GM12873 (cell line): ENCODE data around the gene THRB.

Experiments
- CTCF ChIP-seq: IDR thresholded peaks from 2 replicates; pipeline ENCODE4 v1.5.1; 2012; ENCODE audit warnings: low read depth, mild to moderate bottlenecking, moderate library complexity, low read length, control low read depth; ENCODE audit not compliant: insufficient read depth; ENCODE audit errors: missing control alignments

Gene THRB

GRCh38 chr3:24388611-24389010 lies 106.0 kb downstream of the THRB start:
- TF ChIP-seq CTCF = no peak

- TF ChIP-seq CTCF = no peak
Measured at GRCh38 chr3:24388159-24388558, 106.5 kb downstream of the THRB start.

- TF ChIP-seq CTCF = no peak
Measured at GRCh38 chr3:24387493-24387892, 107.2 kb downstream of the THRB start.

GRCh38 chr3:24387000-24387399 lies 107.7 kb downstream of the THRB start:
- no peak for TF ChIP-seq CTCF

GRCh38 chr3:24386458-24386857 lies 108.2 kb downstream of the THRB start:
- no peak for TF ChIP-seq CTCF

GRCh38 chr3:24385012-24385615 lies 109.5 kb downstream of the THRB start:
- no peak for TF ChIP-seq CTCF

- TF ChIP-seq CTCF = no peak
Measured at GRCh38 chr3:24382647-24383046, 112.0 kb downstream of the THRB start.
